Measurements from ENCODE around the gene VDR.
A peak's percentile ranks its signal among the peaks of the same experiment; 100 is the strongest.
"Not testable (repeated sequence)": the region's sequence is repeated elsewhere in the genome, so short reads cannot be mapped to it uniquely, and the experiment has no call there.

VDR gene

DNA sequence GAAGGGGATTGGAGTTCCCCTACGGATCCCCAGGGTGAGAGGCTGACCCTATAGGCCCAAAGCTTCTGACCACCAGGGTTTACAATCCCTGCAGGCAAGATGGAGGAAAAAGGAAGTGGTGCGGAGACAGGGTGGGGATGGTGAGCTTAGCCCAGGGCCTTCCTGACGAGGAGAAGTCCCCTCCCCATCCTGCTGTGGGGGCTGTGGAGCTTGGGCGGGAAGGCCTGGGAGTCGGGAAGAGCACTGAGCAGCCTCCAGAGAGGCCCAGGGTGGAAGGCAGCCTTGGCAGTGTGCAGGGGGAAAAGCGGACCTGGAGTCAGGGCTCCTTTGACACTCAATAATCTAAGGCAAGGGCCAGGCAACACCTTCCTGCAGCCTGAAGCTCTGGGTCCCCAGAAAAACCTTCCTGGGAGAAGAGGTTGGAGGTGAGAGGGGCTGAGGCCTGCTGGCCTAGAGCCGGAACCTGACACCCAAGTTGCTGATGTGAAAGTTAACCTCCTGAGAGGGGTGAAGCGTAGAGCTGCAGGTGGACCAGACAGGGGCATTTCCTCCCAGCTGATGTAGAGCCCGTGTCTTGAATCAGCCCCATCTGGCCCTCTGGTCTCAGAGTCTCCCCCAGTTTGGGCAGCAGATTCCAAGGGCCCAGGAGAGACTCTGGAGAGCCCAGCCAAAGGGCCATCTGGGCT is 91.1 kb downstream of the VDR start:
- no peak for DNase-seq (ENCODE audit: low read depth)

DNA sequence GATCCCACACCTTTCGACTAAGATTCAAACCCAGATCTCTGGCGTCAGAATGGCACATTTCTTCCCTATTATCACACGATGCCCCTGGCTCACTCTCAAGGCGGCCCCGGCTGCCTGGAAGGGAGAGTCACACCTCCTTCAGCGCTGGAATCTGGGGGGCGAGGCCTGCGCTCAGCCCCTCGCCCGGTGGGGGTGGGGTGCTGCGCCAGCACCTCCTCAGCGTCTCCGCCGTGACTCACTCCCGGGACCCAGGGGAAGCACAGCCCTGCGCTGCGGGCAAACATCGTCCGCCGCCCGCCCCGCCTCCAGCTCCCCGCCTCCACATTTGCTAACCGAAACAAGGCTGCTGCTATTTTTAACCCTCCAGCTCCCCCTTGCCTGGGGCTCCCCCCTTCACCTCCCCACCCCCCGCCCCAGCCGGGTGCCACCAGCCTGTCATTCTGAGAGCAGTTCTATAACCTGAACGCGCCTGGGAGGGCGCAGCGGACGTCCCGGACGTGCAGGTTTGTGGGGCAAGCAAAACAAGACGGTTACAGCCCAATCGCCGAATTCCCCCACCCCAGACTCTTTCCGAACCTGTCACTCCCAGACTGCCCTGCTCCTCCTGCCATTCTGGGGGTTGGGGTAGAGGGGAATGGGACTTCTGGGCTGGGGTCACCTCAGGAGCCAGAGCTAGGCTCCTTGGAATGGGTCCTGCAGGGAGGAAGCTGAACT is 91.8 kb downstream of the VDR start:
- DNase-seq (ENCODE audit: low read depth): peak; percentile 91

DNA sequence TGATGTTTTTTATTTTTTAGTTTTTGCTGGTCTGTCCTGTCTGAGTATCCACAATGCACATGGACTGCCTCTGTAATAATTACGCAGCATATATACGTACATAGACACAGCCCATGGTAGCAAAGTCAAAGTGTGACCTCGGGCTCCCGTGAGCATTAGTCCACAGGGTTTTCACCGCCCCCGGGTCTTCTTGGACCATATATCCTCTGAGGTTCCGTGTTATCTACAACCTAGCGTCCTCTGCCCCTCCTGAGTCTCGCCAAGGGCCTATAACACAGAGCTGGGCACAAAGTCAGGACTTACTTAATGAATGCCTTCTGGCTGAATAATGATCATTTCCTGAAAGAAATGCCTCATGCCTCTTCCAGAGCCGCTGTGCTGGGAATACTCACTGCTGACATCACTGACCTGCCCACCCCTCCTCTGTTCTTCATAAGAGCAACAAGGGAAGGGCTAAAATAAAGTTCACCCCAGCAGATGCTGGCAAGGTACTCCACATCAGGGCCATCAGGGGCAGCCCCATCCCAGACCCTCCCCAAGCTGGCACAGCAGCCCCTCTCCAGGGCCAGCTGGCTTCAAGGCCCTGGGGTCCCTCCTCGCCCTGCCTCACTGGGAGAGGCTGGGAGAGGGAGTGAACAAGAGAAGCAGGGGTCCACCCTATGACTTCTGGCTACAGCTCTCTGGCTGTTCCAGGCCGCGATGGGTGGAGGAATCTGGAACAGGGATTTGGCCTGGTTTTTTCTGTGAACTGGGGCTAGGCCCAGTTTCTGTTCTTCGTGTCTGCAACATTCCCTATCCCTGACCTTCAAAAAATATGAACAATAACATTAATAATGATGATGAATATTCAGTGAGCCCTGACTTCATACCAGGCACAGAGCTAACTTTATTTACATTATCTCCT is 93.0 kb downstream of the VDR start:
- no peak for DNase-seq (ENCODE audit: low read depth)

GRCh38 chr12:47811072-47811396 is 93.8 kb downstream of the VDR start:
- DNase-seq (ENCODE audit: low read depth): no peak

DNA sequence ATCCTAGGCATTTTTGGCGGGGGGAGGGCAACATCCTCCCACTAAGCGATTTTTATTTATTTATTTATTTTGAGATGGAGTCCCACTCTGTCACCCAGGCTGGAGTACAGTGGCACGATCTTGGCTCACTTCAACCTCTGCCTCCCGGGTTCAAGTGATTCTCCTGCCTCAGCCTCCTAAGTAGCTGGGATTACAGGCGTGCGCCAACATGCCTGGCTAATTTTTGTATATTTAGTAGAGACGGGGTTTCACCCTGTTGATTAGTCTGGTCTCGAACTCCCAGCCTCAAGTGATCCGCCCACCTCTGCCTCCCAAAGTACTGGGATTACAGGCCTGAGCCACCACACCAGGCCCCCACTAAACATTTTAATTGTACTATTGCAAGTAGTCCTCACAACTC is 95.3 kb downstream of the VDR start:
- DNase-seq (ENCODE audit: low read depth): not testable (repeated sequence)

DNA sequence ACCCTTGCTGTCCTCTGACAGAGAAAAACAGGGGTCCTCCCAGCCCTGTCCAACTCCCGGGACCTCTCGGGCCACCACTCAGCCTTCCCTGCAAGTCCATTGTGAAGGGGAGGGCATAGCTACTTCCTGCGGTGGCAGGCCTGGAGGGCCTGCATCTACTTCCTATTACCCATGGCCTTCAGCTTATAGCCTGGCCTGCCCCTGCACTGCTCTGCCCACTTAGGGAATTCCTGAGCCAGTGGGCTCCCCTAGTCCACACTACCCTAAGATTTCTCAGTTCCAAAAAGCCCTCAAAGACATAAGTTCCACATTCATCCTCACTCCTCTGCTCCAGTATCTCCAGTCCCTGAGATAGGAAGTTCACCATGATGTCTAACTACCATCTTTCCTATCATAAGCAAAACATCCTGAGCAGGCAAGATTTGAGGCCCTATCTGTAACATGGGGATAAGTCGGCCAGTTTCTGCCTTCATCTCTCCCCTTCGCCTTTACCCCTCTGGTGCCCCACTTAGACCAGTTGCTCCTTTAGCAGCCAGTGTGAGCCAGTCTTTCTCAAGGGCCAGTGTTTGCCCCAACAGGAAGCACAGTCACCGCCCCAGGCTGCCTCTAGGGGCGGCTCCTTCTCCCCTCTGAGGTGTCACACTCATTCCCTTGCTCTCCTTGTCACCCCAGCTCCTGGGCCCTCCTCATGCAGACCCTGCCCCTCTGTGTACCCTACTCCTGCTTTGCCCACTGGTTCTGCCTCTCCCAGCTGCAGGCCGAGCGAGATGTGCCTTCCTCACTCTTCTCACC is 96.0 kb downstream of the VDR start:
- peak; percentile 36 for DNase-seq (ENCODE audit: low read depth)

GRCh38 chr12:47808050-47808449 is 96.7 kb downstream of the VDR start:
- DNase-seq (ENCODE audit: low read depth): peak; percentile 78

- DNase-seq (ENCODE audit: low read depth): no peak
These were observed 97.5 kb downstream of the VDR start for GRCh38 chr12:47807338-47807737.

DNA sequence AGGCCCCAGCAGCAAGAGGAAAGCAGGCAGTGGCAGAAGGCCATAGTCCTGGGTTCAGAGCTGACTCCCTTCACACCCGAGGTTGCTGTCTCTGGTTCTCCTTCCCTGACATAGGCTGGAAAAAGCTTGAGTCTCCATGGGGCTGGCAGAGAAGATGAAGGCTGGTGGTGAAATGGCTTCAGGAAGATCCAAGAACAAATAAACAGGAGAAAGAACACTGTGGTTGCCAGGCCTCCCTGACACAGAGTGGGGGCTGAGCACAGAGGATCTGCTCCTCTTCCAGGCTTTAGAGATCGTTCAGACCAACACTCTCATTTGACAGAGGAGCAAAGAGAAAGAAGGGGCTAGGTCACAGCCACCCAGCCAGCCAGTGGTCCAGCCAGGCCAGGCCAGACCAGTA is 99.4 kb downstream of the VDR start:
- no peak for DNase-seq (ENCODE audit: low read depth)

- DNase-seq (ENCODE audit: low read depth): no peak
These were observed 100.6 kb downstream of the VDR start for GRCh38 chr12:47804171-47804570.

DNA sequence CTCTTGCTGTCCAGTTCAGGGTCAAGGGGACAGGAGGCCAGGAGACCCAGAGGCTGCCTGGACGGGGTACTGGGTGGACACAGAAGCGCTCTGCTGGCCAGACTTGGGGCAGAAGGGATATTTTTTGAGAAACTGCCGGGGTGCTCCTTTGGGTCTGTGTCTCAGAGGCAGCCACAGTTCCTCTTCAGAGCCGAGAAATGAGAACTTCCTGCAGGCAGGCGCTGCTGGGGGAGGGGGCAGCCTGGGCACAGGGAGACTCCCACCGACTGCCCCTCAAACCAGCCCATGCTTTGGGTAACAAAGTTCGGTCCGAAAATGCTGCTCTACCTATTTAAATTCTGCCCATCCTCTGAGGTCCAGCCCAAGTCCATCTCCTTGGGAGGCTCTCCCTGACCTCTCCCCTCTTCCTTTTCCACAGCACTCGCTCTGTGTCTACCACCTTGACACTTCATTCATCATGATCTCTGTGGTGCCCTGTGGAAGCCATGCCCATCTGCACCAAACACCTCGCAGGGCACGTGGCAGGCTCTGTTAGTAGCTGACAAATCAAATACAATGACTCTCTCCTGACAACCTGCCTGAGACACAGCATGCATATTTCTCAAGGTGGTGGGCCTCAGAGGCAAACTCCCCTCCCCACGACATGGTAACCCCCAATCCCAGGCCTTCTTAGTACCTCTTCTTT is 101.5 kb downstream of the VDR start:
- DNase-seq (ENCODE audit: low read depth): no peak

- DNase-seq (ENCODE audit: low read depth): no peak
These were observed 102.5 kb downstream of the VDR start for GRCh38 chr12:47802312-47802711.

DNA sequence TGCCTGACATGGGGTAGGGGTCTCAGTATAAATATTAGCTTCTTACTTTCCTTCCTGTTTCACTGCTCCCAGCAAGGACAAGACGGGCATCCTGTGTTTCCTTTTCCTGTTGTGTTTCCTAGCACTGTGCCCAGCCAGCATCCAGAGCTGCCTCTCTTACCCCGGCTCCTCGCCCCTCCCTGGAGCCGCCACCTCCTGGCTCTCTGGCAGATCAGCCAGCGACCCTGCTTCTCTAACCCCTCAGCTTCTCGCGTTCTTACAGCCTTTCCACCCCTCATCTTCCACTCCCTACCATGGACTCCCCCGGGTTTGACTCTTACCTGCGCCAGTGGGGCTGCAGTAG is 102.9 kb downstream of the VDR start:
- no peak for DNase-seq (ENCODE audit: low read depth)

DNA sequence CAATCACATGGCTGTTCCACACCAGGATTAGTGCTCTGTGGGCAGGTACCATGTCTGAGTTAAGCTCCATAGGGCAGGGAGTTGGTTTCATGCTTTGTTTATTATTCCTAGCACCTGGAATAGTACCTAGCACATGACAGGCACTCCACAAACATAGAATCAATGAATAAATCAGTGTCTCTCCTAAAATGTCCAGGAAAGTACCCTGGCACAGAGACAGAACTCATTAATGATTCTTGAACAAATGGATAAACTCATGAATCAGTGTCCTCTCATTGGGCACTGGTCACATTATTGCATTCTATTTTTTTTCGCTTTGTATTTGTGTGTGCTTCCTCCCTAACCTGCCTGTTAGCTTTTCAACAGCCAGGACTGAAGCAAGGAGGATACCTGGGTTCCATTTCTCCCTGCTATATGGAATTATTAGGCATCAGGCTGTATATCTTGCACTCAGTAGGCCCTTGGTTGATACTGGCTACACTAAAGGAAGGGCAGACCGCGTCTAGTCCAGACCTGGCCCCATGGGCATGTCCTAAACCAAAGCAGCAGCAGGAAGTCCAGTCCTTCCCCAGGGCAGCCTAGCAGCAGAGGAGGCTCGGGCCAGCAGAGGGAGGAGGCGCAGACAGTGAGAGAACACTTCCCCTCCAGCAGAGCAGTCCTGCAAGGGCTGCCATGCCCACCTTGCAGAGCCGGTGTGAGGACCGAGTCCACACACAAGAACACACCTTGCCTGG is 103.5 kb downstream of the VDR start:
- DNase-seq (ENCODE audit: low read depth): no peak

- DNase-seq (ENCODE audit: low read depth): no peak
These were observed 104.2 kb downstream of the VDR start for GRCh38 chr12:47800582-47800981.

- DNase-seq (ENCODE audit: low read depth): no peak
These were observed 105.3 kb downstream of the VDR start for GRCh38 chr12:47799357-47799955.

- no peak for DNase-seq (ENCODE audit: low read depth)
These were observed 106.3 kb downstream of the VDR start for GRCh38 chr12:47798382-47798948.

GRCh38 chr12:47797441-47797840 is 107.4 kb downstream of the VDR start:
- no peak for DNase-seq (ENCODE audit: low read depth)

DNA sequence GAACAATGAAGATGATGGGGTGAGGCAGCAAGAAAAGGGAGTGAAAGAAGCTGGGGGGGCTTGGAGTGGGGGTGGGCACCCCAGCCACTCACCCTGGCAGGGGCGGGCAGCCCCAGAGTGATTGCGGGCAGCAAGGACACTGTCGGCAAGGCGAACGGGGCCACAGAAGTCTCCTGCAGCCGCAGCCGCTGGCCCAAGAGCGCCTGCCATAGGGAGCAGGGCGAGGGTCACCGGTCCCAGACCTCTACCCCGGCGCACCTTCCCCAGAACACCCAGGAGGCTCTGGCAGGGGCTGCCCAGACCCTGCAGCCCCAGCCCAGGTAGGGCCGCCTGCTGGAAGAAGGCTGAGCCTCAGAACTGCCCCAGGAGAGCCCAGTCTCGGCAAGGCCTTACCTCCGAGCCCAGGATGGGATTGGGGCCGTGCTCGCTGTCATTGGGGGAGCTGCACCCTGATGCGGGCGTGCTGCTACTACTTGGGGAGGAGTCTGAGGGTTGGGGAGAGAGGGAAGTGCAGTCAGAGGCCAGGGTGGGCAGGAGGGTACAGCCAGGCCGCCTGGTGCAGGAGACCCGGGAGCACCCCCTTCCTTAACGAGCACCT is 108.9 kb downstream of the VDR start:
- no peak for DNase-seq (ENCODE audit: low read depth)

Measured in activated gamma-delta T cell treated with anti-CD3 and anti-CD28 coated beads, Interleukin-2, amount 50 U/mL, for 16 hours (primary cell).